GM12891 (cell line): ENCODE data around the gene LTO1.

Experiments
- DNase-seq: peaks from one replicate; pipeline ENCODE4 v3.0.0; 2011; ENCODE audit warnings: low spot score; ENCODE audit not compliant: insufficient read length
- FAIRE-seq: peaks from 2 replicates; lab custom pipeline; 2011; peaks lifted over from hg19 to GRCh38; lab: Jason Lieb, UNC
- PAX5 ChIP-seq: IDR thresholded peaks from 2 replicates; pipeline ENCODE4 v1.6.1; 2011; ENCODE audit warnings: low read length, moderate library complexity, mild to moderate bottlenecking; ENCODE audit not compliant: insufficient read depth, severe bottlenecking
- POLR2A ChIP-seq: IDR thresholded peaks from 2 replicates; pipeline ENCODE4 v1.6.1; 2011; ENCODE audit warnings: low read depth, low read length, control low read depth
- POLR2AphosphoS5 ChIP-seq: IDR thresholded peaks from 2 replicates; pipeline ENCODE4 v1.6.1; 2011; ENCODE audit warnings: low read depth, low read length, control low read depth
- POU2F2 ChIP-seq: IDR thresholded peaks from 2 replicates; pipeline ENCODE4 v1.6.1; 2011; ENCODE audit warnings: low read depth, mild to moderate bottlenecking, control low read depth, low read length, moderate library complexity
- SPI1 ChIP-seq: IDR thresholded peaks from 2 replicates; pipeline ENCODE4 v1.6.1; 2011; ENCODE audit warnings: low read depth, low read length, control low read depth
- TAF1 ChIP-seq: IDR thresholded peaks from 2 replicates; pipeline ENCODE4 v1.6.1; 2011; ENCODE audit warnings: low read depth, low read length, control low read depth

Gene LTO1

DNA sequence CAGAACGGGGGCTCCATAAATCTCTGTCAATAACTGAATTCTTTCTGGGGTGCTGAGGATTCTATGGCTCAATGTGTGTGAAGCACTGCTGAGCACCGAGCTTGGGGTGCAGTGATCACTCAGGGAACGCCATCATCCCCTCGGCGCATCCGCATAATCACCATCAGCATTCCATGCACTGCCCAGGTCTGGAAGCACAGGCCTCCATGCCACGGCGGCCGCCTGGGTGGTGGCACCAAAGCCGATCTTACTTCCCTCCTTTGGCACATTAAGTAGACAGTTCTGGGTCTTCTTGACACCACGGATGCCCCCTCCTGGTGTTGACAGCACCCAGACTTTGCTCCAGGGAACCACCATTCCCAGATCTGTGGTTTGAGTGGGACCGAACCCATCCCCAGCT lies 15.6 kb downstream of the LTO1 start:
- TF ChIP-seq TAF1 = no peak
- TF ChIP-seq POLR2AphosphoS5 = no peak
- TF ChIP-seq POLR2A = no peak
- no peak for TF ChIP-seq POU2F2
- no peak for TF ChIP-seq PAX5
- no peak for TF ChIP-seq SPI1
- DNase-seq (no peak), FAIRE-seq (no peak)

DNA sequence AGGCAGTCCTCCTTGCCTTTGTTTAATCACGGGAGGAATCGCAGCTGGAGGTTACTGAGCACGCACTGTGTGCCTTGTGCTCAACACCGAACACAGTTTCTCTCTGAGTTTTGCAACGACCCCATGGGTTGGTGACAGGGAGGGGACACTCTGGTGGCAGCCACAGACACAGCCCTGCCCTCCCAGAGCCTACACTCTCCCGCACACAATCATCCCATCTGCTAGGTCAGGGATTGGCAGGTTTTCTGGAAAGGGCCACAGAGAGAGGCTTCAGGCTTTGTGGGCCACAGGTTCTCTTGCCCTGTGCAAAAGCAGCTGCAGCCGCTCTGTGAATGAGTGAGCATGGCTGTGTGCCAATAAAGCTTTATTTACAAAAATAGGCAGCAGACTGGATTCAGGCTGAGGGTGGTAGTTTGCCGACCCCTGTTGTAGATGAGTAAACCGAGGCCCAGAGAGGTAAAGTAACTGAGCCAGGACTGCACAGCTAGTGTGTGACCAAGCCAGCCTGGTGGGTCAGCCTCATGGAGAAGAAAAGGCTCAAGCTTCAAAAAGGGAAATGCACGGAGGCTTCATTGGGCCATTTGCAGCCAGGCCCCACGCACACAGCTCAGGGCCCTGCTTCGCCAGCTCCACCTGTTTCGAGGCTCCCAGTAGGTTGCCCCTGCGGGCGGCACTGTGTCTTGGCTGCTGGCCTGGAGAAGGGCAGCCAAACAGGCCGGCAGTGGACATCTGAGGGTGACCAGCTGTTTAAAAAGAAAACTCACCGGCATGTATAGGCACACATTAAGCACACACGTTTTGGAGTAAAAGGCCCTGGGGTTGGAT lies 16.3 kb downstream of the LTO1 start:
- FAIRE-seq (no peak), DNase-seq (no peak)
- TF ChIP-seq POLR2AphosphoS5 = no peak
- no peak for TF ChIP-seq POU2F2

DNA sequence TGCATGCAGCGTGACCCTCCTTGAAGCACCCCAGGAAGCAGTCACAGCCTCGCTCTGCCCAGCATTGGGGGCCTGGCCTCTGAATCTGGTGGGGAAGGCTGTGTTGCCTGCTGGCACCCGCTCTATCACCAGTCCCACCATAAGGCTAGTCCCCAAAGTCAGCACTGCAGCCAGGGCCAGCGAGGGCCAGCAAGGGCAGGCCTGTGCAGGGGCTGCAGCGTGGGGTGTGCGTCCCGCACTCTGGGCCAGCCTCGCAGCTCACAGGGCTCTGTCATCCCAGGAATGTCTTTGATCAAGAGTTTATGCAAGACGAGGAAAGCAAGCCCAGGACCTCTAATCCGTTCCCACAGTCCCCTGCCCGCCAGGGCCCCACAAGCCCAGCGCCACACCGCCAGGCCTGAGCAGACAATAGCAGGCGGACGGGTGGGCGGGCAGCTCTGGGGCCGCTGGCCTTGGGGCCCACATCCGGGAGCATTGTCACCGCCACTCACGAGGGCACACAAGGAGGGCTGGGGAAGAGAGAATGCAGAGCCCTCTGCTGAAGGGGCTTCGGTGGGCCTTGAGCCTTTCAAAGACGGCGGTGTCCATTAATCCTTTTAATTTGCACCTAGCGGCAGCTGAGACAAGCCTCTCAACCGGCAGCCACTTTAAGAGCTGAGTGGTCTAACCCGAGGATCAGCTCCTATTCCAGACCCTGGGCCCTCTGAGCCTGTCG lies 17.1 kb downstream of the LTO1 start:
- DNase-seq (no peak), FAIRE-seq (no peak)
- TF ChIP-seq TAF1 = no peak
- no peak for TF ChIP-seq POU2F2
- no peak for TF ChIP-seq POLR2A
- no peak for TF ChIP-seq SPI1
- no peak for TF ChIP-seq POLR2AphosphoS5
- no peak for TF ChIP-seq PAX5

DNA sequence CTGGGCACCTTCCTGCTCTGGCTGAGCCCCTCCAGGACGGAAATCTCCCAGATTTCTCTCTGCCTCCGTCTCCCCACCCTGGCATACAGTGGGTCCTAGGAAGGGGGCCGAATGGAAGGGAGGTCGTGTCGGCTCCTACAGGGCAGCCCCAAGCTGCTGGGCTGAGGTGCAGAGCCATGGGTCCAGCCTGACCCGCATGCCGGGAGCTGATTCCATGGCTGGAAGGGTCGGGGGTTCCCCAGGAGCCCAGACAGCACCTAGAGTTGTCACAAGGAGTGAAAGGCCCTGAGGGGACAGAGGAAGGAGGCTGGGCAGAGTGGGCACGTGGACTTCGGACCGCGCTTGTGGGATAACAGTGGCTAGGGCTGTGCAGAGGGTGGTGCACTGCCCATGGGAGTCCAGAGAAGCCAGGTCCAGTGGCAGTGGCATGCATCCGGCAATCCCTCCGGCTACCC lies 17.7 kb downstream of the LTO1 start:
- no peak for FAIRE-seq
- no peak for DNase-seq
- no peak for TF ChIP-seq PAX5
- TF ChIP-seq TAF1 = no peak
- TF ChIP-seq SPI1 = no peak

DNA sequence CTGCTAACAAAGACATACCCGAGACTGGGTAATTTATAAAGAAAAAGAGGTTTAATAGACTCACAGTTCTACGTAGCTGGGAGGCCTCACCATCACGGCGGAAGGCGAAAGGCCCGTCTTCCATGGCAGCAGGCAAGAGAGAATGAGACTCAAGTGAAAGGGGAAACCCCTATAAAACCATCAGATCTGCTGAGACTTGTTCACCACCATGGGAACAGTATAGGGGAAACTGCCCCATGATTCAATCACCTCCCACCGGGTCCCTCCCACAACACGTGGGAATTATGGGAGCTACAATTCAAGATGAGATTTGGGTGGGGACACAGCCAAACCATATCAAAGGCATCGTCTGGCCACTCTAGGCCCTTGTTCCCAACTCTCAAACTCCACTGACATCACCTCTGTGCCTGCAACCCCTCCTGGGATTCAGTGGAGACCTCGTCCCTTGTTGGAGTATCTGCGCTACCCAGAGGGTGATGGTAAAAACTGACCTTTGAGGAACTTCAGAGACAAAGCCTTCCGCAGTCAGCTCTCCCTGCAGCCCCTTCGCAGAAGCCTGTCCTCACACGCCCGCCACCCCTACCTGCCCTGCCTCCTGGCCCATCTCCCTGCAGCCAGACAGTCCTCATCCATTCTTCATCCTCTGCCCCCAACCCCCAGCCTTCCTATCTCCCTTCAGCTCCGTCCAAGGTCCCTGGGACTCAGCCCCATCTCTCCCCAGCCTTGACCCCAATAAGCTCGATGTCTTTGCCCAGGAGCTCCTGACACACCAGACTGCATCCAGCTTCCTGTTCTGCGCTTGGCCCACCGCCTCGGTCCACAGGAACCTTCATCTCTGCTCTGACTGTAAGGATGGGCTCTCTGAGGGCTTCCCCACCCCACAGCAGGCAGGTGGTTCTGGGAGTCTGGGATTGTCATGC lies 18.4 kb downstream of the LTO1 start:
- no peak for DNase-seq
- no peak for FAIRE-seq
- TF ChIP-seq POU2F2 (no peak), PAX5 (no peak), SPI1 (no peak), TAF1 (no peak), POLR2AphosphoS5 (no peak), POLR2A (no peak)

DNA sequence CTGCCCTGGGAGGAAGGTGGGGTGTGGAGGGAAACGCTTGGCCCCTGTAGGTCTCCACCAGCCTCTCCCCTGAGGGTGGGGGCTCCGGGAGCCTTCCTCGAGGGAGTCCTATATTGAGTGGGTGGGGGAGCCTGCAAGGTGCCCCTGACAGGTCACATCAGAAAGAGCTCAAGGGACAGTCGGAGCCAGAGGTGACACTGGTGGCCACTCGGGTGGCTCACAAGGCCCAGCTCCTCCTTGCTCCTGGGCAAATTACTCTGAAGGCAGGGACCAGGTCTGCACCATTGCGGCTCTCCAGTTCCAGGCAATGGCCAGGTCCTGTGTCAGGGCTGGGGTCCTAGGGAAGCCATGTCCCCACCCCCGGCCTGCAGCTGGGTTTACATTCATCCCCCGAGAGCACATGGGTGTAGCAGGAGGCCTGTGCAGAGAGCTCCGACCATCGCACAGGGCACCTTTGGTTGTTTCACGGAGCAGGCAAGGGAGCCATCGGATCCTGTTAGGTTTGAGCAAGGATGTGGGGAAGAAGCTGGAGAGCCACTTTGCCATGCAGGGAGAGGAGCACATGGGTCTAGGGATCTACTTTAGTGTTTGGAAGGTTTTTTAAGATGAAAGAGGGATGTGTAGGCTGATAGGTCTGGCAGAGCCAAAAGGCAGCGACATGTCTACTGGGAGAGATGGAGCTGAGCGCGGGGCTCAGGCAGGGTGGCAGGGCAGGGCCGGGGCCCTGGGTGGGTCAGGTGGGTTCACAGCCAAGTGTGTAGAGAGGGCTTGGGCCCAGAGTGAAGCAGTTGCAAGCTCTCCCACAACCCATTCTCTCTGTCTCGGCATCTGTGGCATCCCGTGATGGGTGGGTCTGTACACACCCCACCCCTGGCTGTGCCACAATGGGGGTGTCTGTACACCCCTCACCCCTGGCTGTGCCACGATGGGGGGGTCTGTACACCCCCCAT lies 19.4 kb downstream of the LTO1 start:
- TF ChIP-seq PAX5 (no peak), POLR2A (no peak), TAF1 (no peak), POLR2AphosphoS5 (no peak), POU2F2 (no peak), SPI1 (no peak)
- DNase-seq (no peak), FAIRE-seq (no peak)

DNA sequence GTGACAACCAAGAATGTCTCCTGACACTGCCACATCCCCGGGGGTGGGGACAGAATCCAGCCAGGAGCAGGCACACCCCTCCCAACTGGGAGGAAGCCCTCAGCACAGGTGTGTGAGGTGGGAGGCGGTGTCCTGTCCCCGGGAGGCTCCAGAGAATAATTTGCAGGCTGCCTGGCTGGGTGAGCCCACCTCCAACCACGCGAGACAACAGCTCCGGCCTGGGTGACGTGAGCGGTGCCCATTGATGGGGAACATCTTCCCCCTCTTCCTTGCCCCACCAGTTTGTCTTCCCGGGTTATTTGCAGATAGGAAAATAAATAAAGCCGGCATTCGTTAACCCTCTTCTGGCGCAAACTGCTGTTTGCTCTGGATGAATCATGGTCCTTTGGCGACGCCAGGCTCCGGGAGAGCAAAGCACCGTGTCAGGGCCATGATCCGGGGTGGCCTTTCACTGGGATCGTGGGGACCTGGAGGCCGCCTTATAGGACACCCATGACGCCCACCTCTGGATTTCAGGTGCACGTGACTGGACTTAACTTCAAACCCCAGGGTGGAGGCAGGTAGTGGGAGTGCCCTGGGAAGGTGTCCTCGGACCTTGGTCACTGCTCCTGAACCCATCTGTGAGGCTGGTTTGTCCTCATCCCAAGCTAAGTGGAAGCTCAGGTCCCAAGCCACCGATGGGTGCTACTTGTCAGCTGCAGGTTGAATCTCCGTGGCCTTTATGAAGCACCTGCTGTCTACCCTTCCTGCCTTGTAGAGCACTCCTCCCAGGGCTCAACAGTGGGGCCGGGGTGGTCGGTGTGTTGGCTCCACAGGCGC lies 20.3 kb downstream of the LTO1 start:
- FAIRE-seq = no peak
- TF ChIP-seq POLR2A (no peak), POLR2AphosphoS5 (0 out of 2 replicates have a peak, but pooled peaks have one; percentile 29)

DNA sequence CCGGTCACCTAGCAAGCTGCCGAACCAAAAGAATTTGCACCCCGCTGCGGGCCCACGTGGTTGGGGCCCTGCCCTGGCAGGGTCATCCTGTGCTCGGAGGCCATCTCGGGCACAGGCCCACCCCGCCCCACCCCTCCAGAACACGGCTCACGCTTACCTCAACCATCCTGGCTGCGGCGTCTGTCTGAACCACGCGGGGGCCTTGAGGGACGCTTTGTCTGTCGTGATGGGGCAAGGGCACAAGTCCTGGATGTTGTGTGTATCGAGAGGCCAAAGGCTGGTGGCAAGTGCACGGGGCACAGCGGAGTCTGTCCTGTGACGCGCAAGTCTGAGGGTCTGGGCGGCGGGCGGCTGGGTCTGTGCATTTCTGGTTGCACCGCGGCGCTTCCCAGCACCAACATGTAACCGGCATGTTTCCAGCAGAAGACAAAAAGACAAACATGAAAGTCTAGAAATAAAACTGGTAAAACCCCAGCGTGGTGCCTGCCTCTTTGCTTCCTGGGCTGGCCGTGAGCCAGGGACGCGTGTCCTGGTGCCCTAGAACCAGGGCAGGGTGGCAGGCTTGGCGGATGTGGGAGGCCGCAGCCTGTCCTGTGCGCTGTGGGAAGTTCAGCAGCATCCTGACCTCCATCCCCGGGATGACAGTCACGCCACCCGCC lies 21.0 kb downstream of the LTO1 start:
- FAIRE-seq (no peak), DNase-seq (no peak)
- no peak for TF ChIP-seq TAF1
- TF ChIP-seq SPI1 = no peak
- no peak for TF ChIP-seq POLR2AphosphoS5
- no peak for TF ChIP-seq POLR2A
- no peak for TF ChIP-seq PAX5
- TF ChIP-seq POU2F2 = no peak

More for the DNA sequence above, 20.3 kb downstream of the LTO1 start:
- DNase-seq = no peak
